GM12878 (cell line): Measurements from ENCODE around the gene ATL1. TPM values are rescaled to one million over a fixed set of nuclear protein-coding genes. Genes with fewer than 3 reads are reported as not detected.
"Not testable (repeated sequence)": the region's sequence is repeated elsewhere in the genome, so short reads cannot be mapped to it uniquely, and the experiment has no call there.

Experiments
- ATAC-seq: fragments of 200-7000 bp; cut with Tn5 transposase; 3 replicates; pipeline ENCODE4 v1.9.1; 2020; ENCODE audit warnings: mild to moderate bottlenecking, moderate library complexity
- BruUV-seq: library from RNA; stranded (reverse); fragments of 400-500 nt; replicated peaks from 2 replicates; lab custom pipeline; 2021; lab: Mats Ljungman, UMichigan
- CTCF ChIA-PET: fragments of 300-600 bp; sonication (Branson Sonifier 250); formaldehyde crosslinking; extraction: SDS; loops from one replicate; lab custom pipeline; 2021; ENCODE audit warnings: inconsistent platforms; lab: Yijun Ruan, JAX
- POLR2A ChIA-PET: fragments of 350-600 bp; formaldehyde crosslinking; extraction: SDS; loops from one replicate; lab custom pipeline; 2021; ENCODE audit warnings: inconsistent platforms; lab: Charles Lee
- RAD21 ChIA-PET: fragments of 300-600 bp; sonication (Branson Sonifier 250); formaldehyde crosslinking; loops from one replicate; lab custom pipeline; 2023; ENCODE audit warnings: antibody characterized with exemption; ENCODE audit not compliant: unreplicated experiment; lab: Charles Lee
- SMC1A ChIA-PET: fragments of 300-600 bp; sonication (Branson Sonifier 250); formaldehyde crosslinking; loops from one replicate; lab custom pipeline; 2023; ENCODE audit not compliant: unreplicated experiment, uncharacterized antibody; lab: Charles Lee
- DNase-seq: peaks from one replicate; pipeline ENCODE4 v3.0.0-alpha.2; 2011; ENCODE audit warnings: low read depth, low spot score
- FAIRE-seq: peaks from 3 replicates; lab custom pipeline; 2011; peaks lifted over from hg19 to GRCh38; lab: Jason Lieb, UNC
- H2AFZ ChIP-seq: 2 replicates; pipeline ENCODE4 v1.6.0; 2011; ENCODE audit warnings: low read depth, low read length, control low read depth; ENCODE audit not compliant: control insufficient read depth
- H3K27ac ChIP-seq: 2 replicates; pipeline ENCODE4 v1.5.1; 2011; ENCODE audit warnings: control low read depth; ENCODE audit not compliant: control insufficient read depth, insufficient read depth
- H3K27me3 ChIP-seq, 2 experiments: replicated peaks in 1 of 2; 2 replicates each; pipeline versions ENCODE4 v1.6.0 to v1.6.1; 2011; ENCODE audit warnings: low read length in 1 of 2; ENCODE audit not compliant: control insufficient read depth in 2 of 2, insufficient read depth in 2 of 2
- H3K36me3 ChIP-seq, 2 experiments: 2 replicates each; pipeline ENCODE4 v1.5.1; 2011; ENCODE audit warnings: low read length in 1 of 2; ENCODE audit not compliant: control insufficient read depth in 2 of 2, insufficient read depth in 2 of 2
- H3K4me1 ChIP-seq: 2 replicates; pipeline ENCODE4 v1.6.1; 2011; ENCODE audit warnings: mild to moderate bottlenecking, low read length, moderate library complexity, mixed read lengths; ENCODE audit not compliant: control insufficient read depth, insufficient read depth
- H3K4me2 ChIP-seq: 2 replicates; pipeline ENCODE4 v1.6.0; 2011; ENCODE audit warnings: control low read depth; ENCODE audit not compliant: control insufficient read depth, insufficient read depth
- H3K4me3 ChIP-seq: fragments of 200-600 bp; sonication (generic); 2 replicates; pipeline ENCODE4 v1.5.1; 2016
- H3K79me2 ChIP-seq: 2 replicates; pipeline ENCODE4 v1.6.0; 2011; ENCODE audit warnings: low read length; ENCODE audit not compliant: control insufficient read depth, insufficient read depth
- H3K9ac ChIP-seq: 2 replicates; pipeline ENCODE4 v1.8.0; 2011; ENCODE audit warnings: low read length, control low read depth, mixed read lengths; ENCODE audit not compliant: control insufficient read depth, insufficient read depth
- H3K9me3 ChIP-seq: replicated peaks from 3 replicates; pipeline ENCODE4 v1.5.1; 2011; ENCODE audit warnings: mild to moderate bottlenecking, low read length; ENCODE audit not compliant: control insufficient read depth, insufficient read depth
- H4K20me1 ChIP-seq: 2 replicates; pipeline ENCODE4 v1.6.0; 2011; ENCODE audit not compliant: control insufficient read depth, insufficient read depth
- ETV6 ChIP-seq, 2 experiments: fragments of 450-650 bp in 1 of 2; IDR thresholded peaks in 1 of 2; conservative IDR thresholded peaks in 1 of 2; 2 replicates each; pipeline ENCODE4 v1.6.1; 2014; ENCODE audit warnings: antibody characterized with exemption in 1 of 2, borderline replicate concordance in 1 of 2, low read depth in 1 of 2, mild to moderate bottlenecking in 1 of 2, moderate library complexity in 1 of 2
- FOXM1 ChIP-seq: IDR thresholded peaks from 2 replicates; pipeline ENCODE4 v1.6.1; 2012; ENCODE audit warnings: low read depth, mild to moderate bottlenecking, inconsistent platforms, low read length, moderate library complexity
- IRF4 ChIP-seq: IDR thresholded peaks from 2 replicates; pipeline ENCODE4 v1.6.1; 2011; ENCODE audit warnings: low read depth, low read length
- LARP7 ChIP-seq: fragments of 450-650 bp; IDR thresholded peaks from 2 replicates; pipeline ENCODE4 v1.6.1; 2017; ENCODE audit warnings: mild to moderate bottlenecking
- NFYA ChIP-seq: IDR thresholded peaks from 2 replicates; pipeline ENCODE4 v1.6.1; 2011; ENCODE audit warnings: low read depth, mild to moderate bottlenecking, low read length, improper control_type of control experiment, borderline replicate concordance
- RELA ChIP-seq: fragments of 450-650 bp; IDR thresholded peaks from 2 replicates; pipeline ENCODE4 v1.8.0; 2014; ENCODE audit warnings: borderline replicate concordance; ENCODE audit not compliant: partially characterized antibody
- SIX5 ChIP-seq: IDR thresholded peaks from 2 replicates; pipeline ENCODE4 v1.6.1; 2011; ENCODE audit warnings: mild to moderate bottlenecking, low read depth, low read length, moderate library complexity; ENCODE audit not compliant: severe bottlenecking
- SMARCA5 ChIP-seq: fragments of 450-650 bp; IDR thresholded peaks from 2 replicates; pipeline ENCODE4 v1.6.1; 2017; ENCODE audit warnings: mild to moderate bottlenecking
- STAT3 ChIP-seq: IDR thresholded peaks from 2 replicates; pipeline ENCODE4 v1.6.1; 2011; ENCODE audit warnings: low read depth, low read length, improper control_type of control experiment
- WGBS: methylation state at CpG from one replicate; pipeline ENCODE4 v1.1.6; 2016; ENCODE audit warnings: low lambda C conversion rate; ENCODE audit not compliant: insufficient replicate concordance, insufficient coverage; ENCODE audit errors: missing lambda C conversion rate; 5-methylcytosine and 5-hydroxymethylcytosine counted together
- in situ Hi-C: fragments of 300-500 bp; cut with MboI; formaldehyde crosslinking; loops from 9 replicates; pipeline ENCODE4 v1.14.3; 2018; ENCODE audit warnings: mixed read lengths
- intact Hi-C: fragments of 100-400 bp; cut with micrococcal nuclease; formaldehyde crosslinking; loops from one replicate; pipeline ENCODE4 v1.14.2; 2022; ENCODE audit not compliant: unreplicated experiment
- polyA plus RNA-seq, 11 experiments: library from polyadenylated mRNA; depleted of rRNA in 4 of 11; unstranded in 6 of 11; stranded (reverse) in 5 of 11; fragments of >200 nt; fragmentation: Nextera tagmentation in 4 of 11; fragmentation: Illumina TruSeq in 1 of 11; extraction: Ambion mirVana in 4 of 11; extraction: Trizol in 1 of 11; gene quantifications; 1 replicate in 1 of 11; 2 replicates in 10 of 11; pipeline versions ENCODE4 v1.2.1 to v1.2.3, GENCODE V29; 2011 to 2016; ENCODE audit warnings: inconsistent platforms in 2 of 11, missing spikeins in 2 of 11, low read depth in 1 of 11
- total RNA-seq, 4 experiments: library from RNA; depleted of rRNA in 3 of 4; stranded (reverse); fragments of >200 nt in 3 of 4; fragmentation: Illumina TruSeq in 1 of 4; extraction: Trizol in 1 of 4; gene quantifications; 2 replicates each; pipeline versions ENCODE4 v1.2.1 to v1.2.3, GENCODE V29; 2013 to 2021
- TF ChIP-seq, protein P1 (sequence below): fragments of 450-650 bp; IDR thresholded peaks from 2 replicates; pipeline ENCODE4 v1.6.1; 2017; ENCODE audit warnings: mild to moderate bottlenecking
- TF ChIP-seq, protein P2 (sequence below): IDR thresholded peaks from 2 replicates; pipeline ENCODE4 v1.6.1; 2012; ENCODE audit warnings: low read depth, low read length, improper control_type of control experiment

ATL1 gene
- total and polyA plus RNA-seq, 10 of the 15 experiments (the other 5 are each of a cell fraction or from before 2014, with no cell fraction given): 0.11 to 1.2 (median 0.58) TPM; not detected in 1

DNA sequence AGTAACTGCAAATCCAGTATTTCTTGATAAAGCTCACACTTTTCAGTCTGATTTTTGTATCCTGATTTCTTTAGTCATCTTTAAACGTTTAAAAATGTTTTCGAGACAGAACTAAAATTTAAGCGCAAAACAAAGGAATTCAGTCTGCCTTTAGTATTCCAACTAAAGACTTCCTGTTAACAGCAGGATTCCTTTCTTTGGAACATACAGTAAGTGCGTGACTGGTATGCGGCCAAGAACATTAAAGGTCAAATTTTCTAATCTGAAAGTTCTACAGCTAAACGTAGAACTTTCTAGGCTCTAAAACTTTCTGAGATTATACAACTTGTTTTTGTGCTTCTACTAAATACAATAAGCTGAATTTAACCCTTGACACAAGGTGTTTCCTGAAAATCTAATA is 98.3 kb downstream of the ATL1 start (continued):
- TF ChIP-seq ETV6 (conservative IDR thresholded peaks at IDR 0.05 in 1 of 2, IDR thresholded peaks at IDR 0.05 in 1 of 2; ENCODE audit: borderline replicate concordance in 1 of 2, low read depth in 1 of 2): no peak
- no peak for TF ChIP-seq NFYA

DNA sequence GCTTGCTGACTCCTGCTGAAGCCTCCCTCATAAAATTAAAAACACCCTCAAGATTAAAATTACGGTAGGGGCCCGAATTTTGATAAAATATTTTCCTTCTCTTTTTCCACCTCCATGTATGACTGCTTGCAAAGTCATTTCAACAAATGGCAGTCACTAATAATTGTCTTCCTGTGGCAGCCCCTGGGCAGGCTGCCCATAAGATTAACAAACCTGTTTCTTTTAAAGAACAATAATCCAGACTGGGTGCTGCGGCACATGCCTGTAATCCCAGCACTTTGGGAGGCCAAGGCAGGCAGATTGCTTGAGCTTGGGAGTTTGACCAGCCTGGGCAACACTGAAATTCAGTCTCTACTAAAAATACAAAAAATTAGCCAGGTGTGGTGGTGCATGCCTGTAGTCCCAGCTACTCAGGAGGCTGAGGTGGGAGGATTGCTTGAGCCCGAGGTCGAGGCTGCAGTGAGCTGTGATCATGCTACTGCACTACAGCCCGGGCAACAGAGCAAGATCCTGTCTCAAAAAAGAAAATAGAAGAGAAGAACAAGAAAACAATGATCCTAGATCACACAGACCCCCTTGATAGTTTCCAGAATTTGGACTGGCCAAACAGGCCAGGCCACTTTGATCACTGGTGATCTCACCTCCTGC is 99.5 kb downstream of the ATL1 start:
- ATAC-seq: no peak
- WGBS: 95% methylated on average over 6 of the region's 6 CpGs

DNA sequence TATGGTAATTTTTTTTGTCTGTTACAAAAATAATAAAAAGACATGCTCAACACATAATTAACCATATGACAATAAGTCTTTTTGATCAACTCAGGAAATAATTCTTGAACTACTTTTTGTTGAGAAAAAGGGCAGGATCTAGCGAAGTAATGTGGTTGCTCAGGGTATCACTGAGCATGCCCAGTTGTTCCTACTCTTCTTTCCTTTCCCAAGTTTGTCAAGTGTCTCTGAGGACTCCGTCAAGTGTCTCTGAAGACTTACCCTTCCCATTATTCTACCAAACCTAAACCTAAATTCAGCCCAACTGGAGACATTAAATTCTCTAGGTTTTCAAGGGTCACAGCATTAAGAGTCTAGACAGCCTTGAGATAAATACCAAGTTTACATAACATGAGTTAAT is 104.6 kb downstream of the ATL1 start:
- Histone ChIP-seq H3K4me2 (peak overlapping the region; percentile 51), H3K4me3 (peak overlapping the region; percentile 55; the same call in 1 of the 2 replicates), H3K79me2 (peaks cover 55% of the 10 kb centered on the region), H3K27ac (peak overlapping the region; percentile 35; the same call in 1 of the 2 replicates)
- H3K36me3 ChIP-seq, intact Hi-C loops, RAD21 ChIA-PET, ATAC-seq, H3K27me3 ChIP-seq, CTCF ChIA-PET, H3K9me3 ChIP-seq, H3K9ac ChIP-seq, BruUV-seq, H2AFZ ChIP-seq, POLR2A ChIA-PET, H4K20me1 ChIP-seq, SMC1A ChIA-PET, DNase-seq, FAIRE-seq, H3K4me1 ChIP-seq, in situ Hi-C loops: not testable (repeated sequence)
- WGBS: 100% methylated on average over 2 of the region's 2 CpGs

More for the DNA sequence above, 99.5 kb downstream of the ATL1 start:
- FAIRE-seq (no peak), DNase-seq (no peak)
- in situ Hi-C loops: no loop called here
- no TSS peak for BruUV-seq
- ChIA-PET CTCF (interaction anchor here (1.6 kb wide), 1 partner anchor 55 kb away, joined by 6 read pairs; no protein-coding TSS in a partner anchor), SMC1A (interaction anchor here (0.6 to 2.6 kb wide), 6 partner anchors 10 to 161 kb away, joined by 3 to 10 read pairs (median 4); no protein-coding TSS in a partner anchor), POLR2A (interaction anchor here (0.6 kb wide), 1 partner anchor 13 kb away, joined by 3 read pairs; no protein-coding TSS in a partner anchor), RAD21 (interaction anchor here (1.3 to 1.4 kb wide), 2 partner anchors 10 to 65 kb away, joined by 3 to 5 read pairs; no protein-coding TSS in a partner anchor)
- Histone ChIP-seq H3K9me3 (no peaks in the 10 kb centered on the region; the same call in 2 of the 3 replicates), H3K4me1 (no peaks in the 10 kb centered on the region), H3K36me3 (0 out of 4 replicates have a peak, but pooled peaks cover 0 to 2% of the 10 kb centered on the region in 2 experiments), H3K4me2 (no peak overlapping the region), H2AFZ (no peak overlapping the region), H3K79me2 (peaks cover 35% of the 10 kb centered on the region), H3K27ac (no peak overlapping the region), H3K27me3 (no peaks in the 10 kb centered on the region), H4K20me1 (no peaks in the 10 kb centered on the region), H3K9ac (no peak overlapping the region), H3K4me3 (no peak overlapping the region)
- TF ChIP-seq, protein P1, sequence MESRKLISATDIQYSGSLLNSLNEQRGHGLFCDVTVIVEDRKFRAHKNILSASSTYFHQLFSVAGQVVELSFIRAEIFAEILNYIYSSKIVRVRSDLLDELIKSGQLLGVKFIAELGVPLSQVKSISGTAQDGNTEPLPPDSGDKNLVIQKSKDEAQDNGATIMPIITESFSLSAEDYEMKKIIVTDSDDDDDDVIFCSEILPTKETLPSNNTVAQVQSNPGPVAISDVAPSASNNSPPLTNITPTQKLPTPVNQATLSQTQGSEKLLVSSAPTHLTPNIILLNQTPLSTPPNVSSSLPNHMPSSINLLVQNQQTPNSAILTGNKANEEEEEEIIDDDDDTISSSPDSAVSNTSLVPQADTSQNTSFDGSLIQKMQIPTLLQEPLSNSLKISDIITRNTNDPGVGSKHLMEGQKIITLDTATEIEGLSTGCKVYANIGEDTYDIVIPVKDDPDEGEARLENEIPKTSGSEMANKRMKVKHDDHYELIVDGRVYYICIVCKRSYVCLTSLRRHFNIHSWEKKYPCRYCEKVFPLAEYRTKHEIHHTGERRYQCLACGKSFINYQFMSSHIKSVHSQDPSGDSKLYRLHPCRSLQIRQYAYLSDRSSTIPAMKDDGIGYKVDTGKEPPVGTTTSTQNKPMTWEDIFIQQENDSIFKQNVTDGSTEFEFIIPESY: no peak
- TF ChIP-seq STAT3: no peak
- no peak for TF ChIP-seq SMARCA5
- no peak for TF ChIP-seq FOXM1
- TF ChIP-seq NFYA: no peak
- no peak for TF ChIP-seq RELA
- no peak for TF ChIP-seq LARP7
- no peak for TF ChIP-seq IRF4
- TF ChIP-seq SIX5: no peak
- TF ChIP-seq, protein P2, sequence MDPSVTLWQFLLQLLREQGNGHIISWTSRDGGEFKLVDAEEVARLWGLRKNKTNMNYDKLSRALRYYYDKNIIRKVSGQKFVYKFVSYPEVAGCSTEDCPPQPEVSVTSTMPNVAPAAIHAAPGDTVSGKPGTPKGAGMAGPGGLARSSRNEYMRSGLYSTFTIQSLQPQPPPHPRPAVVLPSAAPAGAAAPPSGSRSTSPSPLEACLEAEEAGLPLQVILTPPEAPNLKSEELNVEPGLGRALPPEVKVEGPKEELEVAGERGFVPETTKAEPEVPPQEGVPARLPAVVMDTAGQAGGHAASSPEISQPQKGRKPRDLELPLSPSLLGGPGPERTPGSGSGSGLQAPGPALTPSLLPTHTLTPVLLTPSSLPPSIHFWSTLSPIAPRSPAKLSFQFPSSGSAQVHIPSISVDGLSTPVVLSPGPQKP: no peak
- intact Hi-C loops: no loop called here
